MCF 10A (cell line): Measurements from ENCODE around the gene PRSS27. TPM values are rescaled to one million over a fixed set of nuclear protein-coding genes. Genes with fewer than 3 reads are reported as not detected.

ENCODE experiments used
- BruUV-seq: library from RNA; stranded (reverse); fragments of 400-500 nt; replicated peaks from 2 replicates; lab custom pipeline; 2021; lab: Mats Ljungman, UMichigan
- CTCF ChIA-PET: fragments of 300-600 bp; sonication (Branson Sonifier 250); formaldehyde crosslinking; extraction: SDS; loops from one replicate; lab custom pipeline; 2021; ENCODE audit warnings: antibody characterized with exemption, inconsistent platforms; lab: Yijun Ruan, JAX
- POLR2A ChIA-PET: fragments of 300-600, 350-650 bp; sonication (Branson Sonifier 250); formaldehyde crosslinking; extraction: SDS; loops from one replicate; lab custom pipeline; 2020; ENCODE audit warnings: antibody characterized with exemption, inconsistent platforms; lab: Yijun Ruan, JAX
- DNase-seq: peaks from one replicate; pipeline ENCODE4 v3.0.0-alpha.2; 2018; ENCODE audit not compliant: unreplicated experiment
- H3K27ac Mint-ChIP-seq: one replicate; pipeline ENCODE4 v1.8.0; 2022; ENCODE audit warnings: mild to moderate bottlenecking, low read depth, mixed read lengths; ENCODE audit not compliant: unreplicated experiment
- H3K27me3 Mint-ChIP-seq: one replicate; pipeline ENCODE4 v1.8.0; 2022; ENCODE audit warnings: mixed read lengths; ENCODE audit not compliant: insufficient read depth, unreplicated experiment
- H3K36me3 Mint-ChIP-seq: one replicate; pipeline ENCODE4 v1.8.0; 2022; ENCODE audit warnings: mild to moderate bottlenecking, moderate library complexity, mixed read lengths; ENCODE audit not compliant: insufficient read depth, unreplicated experiment
- H3K4me1 Mint-ChIP-seq: one replicate; pipeline ENCODE4 v1.8.0; 2022; ENCODE audit warnings: mixed read lengths; ENCODE audit not compliant: insufficient read depth, unreplicated experiment
- H3K4me3 Mint-ChIP-seq: one replicate; pipeline ENCODE4 v1.8.0; 2022; ENCODE audit warnings: mild to moderate bottlenecking, moderate library complexity, mixed read lengths; ENCODE audit not compliant: unreplicated experiment
- H3K9me3 Mint-ChIP-seq: one replicate; pipeline ENCODE4 v1.8.0; 2022; ENCODE audit warnings: mixed read lengths; ENCODE audit not compliant: unreplicated experiment
- intact Hi-C: fragments of 100-400 bp; cut with micrococcal nuclease; formaldehyde crosslinking; loops from 2 replicates; pipeline ENCODE4 v1.14.1; 2022
- total RNA-seq: library from RNA; stranded (reverse); gene quantifications from 2 replicates; pipeline ENCODE4 v1.2.3, GENCODE V29; 2022
- TF ChIP-seq, protein P1 (sequence below): fragments of 200-600 bp; IDR thresholded peaks from one replicate; pipeline ENCODE4 v1.8.0; 2022; ENCODE audit warnings: antibody characterized with exemption, mild to moderate bottlenecking; ENCODE audit not compliant: unreplicated experiment

The PRSS27 gene
- total RNA-seq, 1 experiment from 2014 or later = 5.8 TPM

DNA sequence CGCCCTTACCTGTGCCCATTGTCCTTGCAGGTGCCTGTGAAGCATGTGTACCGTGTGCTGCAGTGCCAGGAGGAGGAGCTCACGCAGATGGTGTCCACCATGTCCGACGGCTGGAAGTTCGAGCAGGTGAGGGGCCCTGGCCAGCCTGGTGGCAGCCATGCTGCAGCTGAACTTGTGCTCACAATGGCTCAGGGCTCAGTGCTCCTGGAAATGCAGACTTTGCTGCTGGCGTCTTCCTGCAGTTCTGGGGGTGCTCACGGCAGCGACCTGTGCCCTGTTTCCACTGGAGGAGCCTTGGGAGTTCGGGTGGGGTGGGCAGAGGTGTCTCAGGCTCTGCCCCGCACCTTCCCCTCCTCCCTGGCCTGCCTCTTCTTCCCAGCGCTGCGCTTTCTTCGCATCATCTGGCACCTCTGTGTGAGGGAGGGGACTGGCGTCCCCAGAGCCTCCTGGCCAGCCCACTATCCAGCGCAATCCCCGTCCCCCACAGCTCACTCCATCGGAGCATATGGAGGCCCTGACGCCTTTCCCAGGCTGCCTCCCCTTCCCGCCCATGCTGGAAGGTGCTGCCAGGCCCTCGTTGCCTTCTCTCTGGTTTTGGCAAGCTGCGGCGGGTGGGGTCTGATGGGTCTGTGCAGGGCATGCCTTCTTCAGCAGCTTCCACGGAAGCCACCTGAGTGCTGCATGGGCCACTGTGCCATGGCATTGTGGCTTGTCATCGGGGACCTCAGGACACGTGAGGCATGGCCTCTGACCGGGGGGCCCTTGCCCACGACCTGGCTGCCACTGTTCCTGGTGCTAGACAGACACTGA is 20.0 kb downstream of the PRSS27 start:
- ChIA-PET POLR2A (interaction anchor here (0.6 to 1.1 kb wide), 2 partner anchors 19 to 171 kb away, joined by 3 read pairs; no protein-coding TSS in a partner anchor), CTCF (no interaction called here)
- Mint-ChIP-seq H3K4me3 (no peak overlapping the region), H3K27ac (no peak overlapping the region), H3K4me1 (no peaks in the 10 kb centered on the region), H3K9me3 (no peaks in the 10 kb centered on the region), H3K27me3 (no peaks in the 10 kb centered on the region), H3K36me3 (peaks cover 29% of the 10 kb centered on the region)
- TF ChIP-seq, protein P1, sequence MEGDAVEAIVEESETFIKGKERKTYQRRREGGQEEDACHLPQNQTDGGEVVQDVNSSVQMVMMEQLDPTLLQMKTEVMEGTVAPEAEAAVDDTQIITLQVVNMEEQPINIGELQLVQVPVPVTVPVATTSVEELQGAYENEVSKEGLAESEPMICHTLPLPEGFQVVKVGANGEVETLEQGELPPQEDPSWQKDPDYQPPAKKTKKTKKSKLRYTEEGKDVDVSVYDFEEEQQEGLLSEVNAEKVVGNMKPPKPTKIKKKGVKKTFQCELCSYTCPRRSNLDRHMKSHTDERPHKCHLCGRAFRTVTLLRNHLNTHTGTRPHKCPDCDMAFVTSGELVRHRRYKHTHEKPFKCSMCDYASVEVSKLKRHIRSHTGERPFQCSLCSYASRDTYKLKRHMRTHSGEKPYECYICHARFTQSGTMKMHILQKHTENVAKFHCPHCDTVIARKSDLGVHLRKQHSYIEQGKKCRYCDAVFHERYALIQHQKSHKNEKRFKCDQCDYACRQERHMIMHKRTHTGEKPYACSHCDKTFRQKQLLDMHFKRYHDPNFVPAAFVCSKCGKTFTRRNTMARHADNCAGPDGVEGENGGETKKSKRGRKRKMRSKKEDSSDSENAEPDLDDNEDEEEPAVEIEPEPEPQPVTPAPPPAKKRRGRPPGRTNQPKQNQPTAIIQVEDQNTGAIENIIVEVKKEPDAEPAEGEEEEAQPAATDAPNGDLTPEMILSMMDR = no peak
- BruUV-seq = no TSS peak
- intact Hi-C loops = no loop called here
- no peak for DNase-seq

DNA sequence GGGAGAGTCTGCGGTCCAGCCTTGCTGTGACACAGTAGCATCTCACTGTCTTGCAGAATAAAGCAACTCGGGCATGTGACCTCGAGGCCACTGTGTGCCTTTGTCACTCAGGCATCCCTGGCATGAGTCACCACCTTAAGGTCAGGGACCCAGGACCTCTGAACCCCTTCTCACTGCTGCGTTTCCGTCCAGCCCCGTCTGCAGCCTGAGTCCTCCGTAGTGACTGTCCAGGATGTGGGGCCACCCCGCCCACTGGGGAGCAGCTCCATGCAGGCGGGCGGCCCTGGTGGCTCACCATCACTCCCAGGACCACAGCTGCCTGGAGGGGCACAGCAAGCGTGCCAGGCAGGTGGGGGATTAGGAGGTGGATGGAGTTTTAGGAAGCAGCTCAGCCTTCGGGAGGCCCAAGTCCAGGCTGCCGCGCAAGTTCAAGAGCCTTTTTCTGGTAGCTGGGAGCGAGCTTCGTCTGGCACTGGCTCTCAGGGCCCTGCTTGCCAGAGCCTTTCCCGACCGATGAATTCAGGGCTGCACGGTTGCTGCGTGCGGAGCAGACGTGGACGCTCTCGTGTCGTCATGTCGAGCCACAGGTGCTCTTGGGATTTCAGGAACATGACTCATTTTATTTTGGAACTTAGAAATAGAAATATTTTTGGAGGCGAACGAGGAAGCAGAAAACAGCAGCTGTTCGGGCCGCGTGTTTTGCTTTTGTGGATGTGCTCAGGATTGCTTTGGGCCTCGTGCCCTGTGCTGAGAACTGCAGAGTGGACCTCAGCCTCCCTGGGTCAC is 20.9 kb downstream of the PRSS27 start:
- ChIA-PET POLR2A (no interaction called here), CTCF (no interaction called here)
- TF ChIP-seq, protein P1 = no peak
- peaks cover 29% of the 10 kb centered on the region for H3K36me3 Mint-ChIP-seq
- no peaks in the 10 kb centered on the region for H3K9me3 Mint-ChIP-seq
- no TSS peak for BruUV-seq
- H3K4me1 Mint-ChIP-seq = no peaks in the 10 kb centered on the region
- DNase-seq = no peak
- no peak overlapping the region for H3K27ac Mint-ChIP-seq
- H3K27me3 Mint-ChIP-seq = no peaks in the 10 kb centered on the region
- H3K4me3 Mint-ChIP-seq = no peak overlapping the region
- intact Hi-C loops = no loop called here

DNA sequence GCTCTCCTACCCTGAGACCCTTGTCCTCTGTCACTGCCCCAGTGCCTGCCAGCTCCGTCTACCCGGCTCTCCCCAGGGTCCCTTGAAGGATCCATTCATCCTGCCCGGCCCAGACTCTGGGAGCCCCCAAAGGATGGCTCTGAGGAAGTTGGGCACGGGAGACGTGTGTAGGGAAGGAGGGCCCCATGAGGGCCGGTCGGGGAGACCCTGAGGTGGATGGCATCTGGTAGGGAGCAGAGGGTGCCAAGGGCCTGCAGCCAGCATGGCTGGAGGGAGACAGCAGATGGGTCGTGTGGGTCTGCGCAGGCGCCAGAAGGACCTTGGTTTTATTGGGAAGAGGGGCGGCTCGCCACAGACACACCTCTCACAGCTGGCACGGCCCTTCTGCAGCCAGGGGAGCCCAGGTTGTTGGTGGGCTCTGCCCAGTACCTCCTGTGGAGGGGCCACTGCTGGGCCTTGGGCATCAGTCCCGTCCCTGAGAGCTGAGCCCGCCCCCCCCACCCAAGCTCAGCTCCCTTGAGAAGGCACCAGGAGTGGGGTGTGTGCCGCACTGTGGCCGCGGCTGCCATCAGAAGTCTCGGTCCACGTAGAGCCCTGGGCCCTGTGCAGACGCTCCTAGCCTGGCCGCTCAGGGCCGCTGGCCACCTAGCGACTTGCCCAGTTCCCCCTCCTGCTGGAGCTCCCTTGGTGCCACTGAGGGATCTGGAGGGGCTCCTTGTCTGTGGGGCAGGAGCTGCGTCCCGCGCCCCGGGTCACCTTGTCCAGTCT is 21.7 kb downstream of the PRSS27 start:
- H3K9me3 Mint-ChIP-seq = no peaks in the 10 kb centered on the region
- H3K27ac Mint-ChIP-seq = no peak overlapping the region
- H3K4me3 Mint-ChIP-seq = no peak overlapping the region
- ChIA-PET POLR2A (interaction anchor here (0.7 kb wide), 1 partner anchor 30 kb away, joined by 3 read pairs; no protein-coding TSS in a partner anchor), CTCF (no interaction called here)
- intact Hi-C loops = no loop called here
- H3K4me1 Mint-ChIP-seq = peaks cover 4% of the 10 kb centered on the region
- TF ChIP-seq, protein P1 = no peak
- peaks cover 29% of the 10 kb centered on the region for H3K36me3 Mint-ChIP-seq
- DNase-seq = no peak
- no peaks in the 10 kb centered on the region for H3K27me3 Mint-ChIP-seq
- BruUV-seq = no TSS peak
